H1 (cell line): ENCODE measurements around the gene CMKLR1. TPM values are rescaled to one million over a fixed set of nuclear protein-coding genes. Genes with fewer than 3 reads are reported as not detected.

Source experiments
- CBX8 ChIP-seq: fragments of 300-800, 300-1000 bp; sonication (generic); IDR thresholded peaks from 2 replicates; pipeline ENCODE4 v1.7.1; 2016; ENCODE audit warnings: low read depth, low read length, borderline replicate concordance
- RFX5 ChIP-seq: IDR thresholded peaks from 2 replicates; pipeline ENCODE4 v1.6.1; 2011; ENCODE audit warnings: low read depth, low read length, improper control_type of control experiment, borderline replicate concordance
- polyA plus RNA-seq, 7 experiments: library from polyadenylated mRNA; depleted of rRNA in 3 of 7; stranded (reverse) in 5 of 7; unstranded in 2 of 7; fragments of >200 nt in 5 of 7; fragments of 200-250 nt in 2 of 7; gene quantifications; 1 replicate in 5 of 7; 2 replicates in 1 of 7; 4 replicates in 1 of 7; pipeline versions ENCODE4 v1.2.1 to v1.2.3, GENCODE V29; 2011 to 2013; ENCODE audit warnings: missing spikeins in 2 of 7, mixed read lengths in 2 of 7
- total RNA-seq: library from RNA; stranded (reverse); fragmentation: NEBNext Ultra II Directional; extraction: Animal tissue kit (Norgen Biotek cat#: 25700); gene quantifications from 2 replicates; pipeline ENCODE4 v1.2.1, GENCODE V29; 2021

CMKLR1 gene
- total and polyA plus RNA-seq, 2 of the 8 experiments (the other 6 are each of a cell fraction or from before 2014, with no cell fraction given): 2.1 to 2.8 TPM

DNA sequence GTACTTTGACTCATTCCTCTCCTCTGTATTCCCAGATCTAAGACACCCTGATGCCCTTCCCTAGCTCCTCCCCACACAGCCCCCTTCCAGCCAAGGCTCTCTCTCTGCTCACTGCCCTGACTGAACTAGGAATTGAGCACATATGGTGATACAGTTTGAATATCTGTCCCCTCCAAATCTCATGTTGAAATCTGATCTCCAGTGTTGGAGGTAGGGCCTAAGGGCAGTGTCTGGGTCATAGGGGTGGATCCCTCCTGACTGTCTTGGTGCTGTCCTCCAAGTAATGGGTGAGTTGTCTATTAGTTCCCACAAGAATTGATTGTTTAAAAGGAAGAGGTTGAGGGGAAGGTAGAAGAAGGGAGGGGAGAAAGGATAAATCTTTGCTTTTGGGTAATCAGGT is 17.4 kb downstream of the CMKLR1 start (continued):
- TF ChIP-seq CBX8: no peak
- no peak for TF ChIP-seq RFX5
